KMS-11 (cell line): ENCODE measurements around the gene FOXN3.

ENCODE experiments used
- H2AFZ ChIP-seq: fragments of 200-600 bp; sonication (generic); 2 replicates; pipeline ENCODE4 v1.6.1; 2016; ENCODE audit warnings: antibody characterized with exemption, mixed run types, low read depth
- H3K27ac ChIP-seq: fragments of 200-600 bp; sonication (generic); 2 replicates; pipeline ENCODE4 v1.6.1; 2016; ENCODE audit warnings: mild to moderate bottlenecking, mixed run types
- H3K27me3 ChIP-seq: fragments of 200-600 bp; sonication (generic); 2 replicates; pipeline ENCODE4 v1.6.1; 2017; ENCODE audit warnings: mild to moderate bottlenecking, low read depth, mixed run types, moderate library complexity; ENCODE audit not compliant: insufficient read depth
- H3K36me3 ChIP-seq: fragments of 200-600 bp; sonication (generic); 2 replicates; pipeline ENCODE4 v1.6.1; 2017; ENCODE audit warnings: mild to moderate bottlenecking, mixed run types; ENCODE audit not compliant: insufficient read depth
- H3K4me1 ChIP-seq: fragments of 200-600 bp; sonication (generic); 2 replicates; pipeline ENCODE4 v1.6.1; 2016; ENCODE audit warnings: mild to moderate bottlenecking, low read depth, mixed run types; ENCODE audit not compliant: poor library complexity, severe bottlenecking
- H3K4me2 ChIP-seq: fragments of 200-600 bp; sonication (generic); 2 replicates; pipeline ENCODE4 v1.7.0; 2016; ENCODE audit warnings: mild to moderate bottlenecking, mixed run types
- H3K4me3 ChIP-seq: fragments of 200-600 bp; sonication (generic); IDR thresholded peaks from 2 replicates; pipeline ENCODE4 v1.6.1; 2017; ENCODE audit warnings: low read depth, low read length, mixed read lengths; ENCODE audit not compliant: insufficient read depth
- H3K79me2 ChIP-seq: fragments of 200-600 bp; sonication (generic); 2 replicates; pipeline ENCODE4 v1.6.1; 2016; ENCODE audit warnings: low read depth, mixed run types; ENCODE audit not compliant: insufficient read depth
- H3K9ac ChIP-seq: fragments of 200-600 bp; sonication (generic); 2 replicates; pipeline ENCODE4 v1.6.1; 2016; ENCODE audit warnings: mild to moderate bottlenecking, mixed run types
- H4K20me1 ChIP-seq: fragments of 200-600 bp; sonication (generic); 2 replicates; pipeline ENCODE4 v1.6.1; 2016; ENCODE audit warnings: mild to moderate bottlenecking, mixed run types; ENCODE audit not compliant: insufficient read depth
- TF ChIP-seq, protein P1 (sequence below): fragments of 200-600 bp; sonication (generic); conservative IDR thresholded peaks from 2 replicates; pipeline ENCODE4 v1.6.1; 2017; ENCODE audit warnings: low read depth, mild to moderate bottlenecking, antibody characterized with exemption, low read length, moderate library complexity, mixed read lengths

Gene FOXN3

DNA sequence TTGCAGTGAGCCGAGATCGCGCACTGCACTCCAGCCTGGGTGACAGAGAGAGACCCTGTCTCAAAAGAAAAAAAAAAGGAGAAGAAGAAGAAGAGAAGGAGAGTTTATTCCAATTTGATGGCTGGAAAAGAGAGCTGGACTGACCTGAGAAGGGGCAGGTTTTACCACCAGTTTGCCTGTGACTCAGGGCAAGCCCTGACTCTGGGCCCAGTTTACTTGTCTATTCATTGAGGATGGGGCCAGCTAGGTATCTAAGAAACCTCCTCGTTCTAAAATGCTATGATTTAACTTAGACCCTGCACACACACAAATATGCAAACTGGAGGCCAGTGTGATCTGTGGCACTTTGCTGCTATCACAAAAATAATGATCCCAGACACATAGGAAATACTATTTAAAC lies 155.0 kb downstream of the FOXN3 start:
- no peak overlapping the region for H3K9ac ChIP-seq
- TF ChIP-seq, protein P1, sequence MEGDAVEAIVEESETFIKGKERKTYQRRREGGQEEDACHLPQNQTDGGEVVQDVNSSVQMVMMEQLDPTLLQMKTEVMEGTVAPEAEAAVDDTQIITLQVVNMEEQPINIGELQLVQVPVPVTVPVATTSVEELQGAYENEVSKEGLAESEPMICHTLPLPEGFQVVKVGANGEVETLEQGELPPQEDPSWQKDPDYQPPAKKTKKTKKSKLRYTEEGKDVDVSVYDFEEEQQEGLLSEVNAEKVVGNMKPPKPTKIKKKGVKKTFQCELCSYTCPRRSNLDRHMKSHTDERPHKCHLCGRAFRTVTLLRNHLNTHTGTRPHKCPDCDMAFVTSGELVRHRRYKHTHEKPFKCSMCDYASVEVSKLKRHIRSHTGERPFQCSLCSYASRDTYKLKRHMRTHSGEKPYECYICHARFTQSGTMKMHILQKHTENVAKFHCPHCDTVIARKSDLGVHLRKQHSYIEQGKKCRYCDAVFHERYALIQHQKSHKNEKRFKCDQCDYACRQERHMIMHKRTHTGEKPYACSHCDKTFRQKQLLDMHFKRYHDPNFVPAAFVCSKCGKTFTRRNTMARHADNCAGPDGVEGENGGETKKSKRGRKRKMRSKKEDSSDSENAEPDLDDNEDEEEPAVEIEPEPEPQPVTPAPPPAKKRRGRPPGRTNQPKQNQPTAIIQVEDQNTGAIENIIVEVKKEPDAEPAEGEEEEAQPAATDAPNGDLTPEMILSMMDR: no peak
- no peaks in the 10 kb centered on the region for H3K4me1 ChIP-seq

DNA sequence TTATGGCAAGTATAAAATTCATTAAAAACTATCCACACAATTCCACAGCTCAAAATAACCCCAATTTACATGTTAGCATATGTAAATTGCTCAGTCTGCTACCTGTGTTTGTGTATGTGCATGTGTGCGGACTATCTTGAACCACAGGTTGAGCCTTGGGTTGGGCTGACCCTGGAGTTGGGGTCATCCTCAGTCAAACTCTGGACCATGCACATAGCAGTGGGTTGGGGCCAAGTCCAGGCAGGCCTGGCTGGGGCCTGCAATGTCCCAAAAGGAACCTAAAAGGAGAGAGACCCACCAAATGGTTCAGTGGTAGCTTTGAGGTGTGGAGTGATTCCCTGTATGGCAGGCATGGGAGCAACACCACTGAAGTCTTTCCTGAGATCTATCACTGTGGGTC lies 156.1 kb downstream of the FOXN3 start:
- no peaks in the 10 kb centered on the region for H3K79me2 ChIP-seq
- H3K27me3 ChIP-seq: no peaks in the 10 kb centered on the region
- H3K4me1 ChIP-seq: no peaks in the 10 kb centered on the region
- H3K9ac ChIP-seq: no peak overlapping the region
- no peak overlapping the region for H3K27ac ChIP-seq
- H3K4me3 ChIP-seq: no peak overlapping the region
- TF ChIP-seq, protein P1: no peak
- no peak overlapping the region for H3K4me2 ChIP-seq
- no peaks in the 10 kb centered on the region for H3K36me3 ChIP-seq
- no peak overlapping the region for H2AFZ ChIP-seq
- H4K20me1 ChIP-seq: no peaks in the 10 kb centered on the region

More for the DNA sequence above, 155.0 kb downstream of the FOXN3 start:
- no peak overlapping the region for H2AFZ ChIP-seq
- H3K27me3 ChIP-seq: no peaks in the 10 kb centered on the region
- H3K36me3 ChIP-seq: no peaks in the 10 kb centered on the region
- no peaks in the 10 kb centered on the region for H3K79me2 ChIP-seq
- H4K20me1 ChIP-seq: no peaks in the 10 kb centered on the region
- H3K4me2 ChIP-seq: no peak overlapping the region
- H3K4me3 ChIP-seq: no peak overlapping the region
- H3K27ac ChIP-seq: no peak overlapping the region

DNA sequence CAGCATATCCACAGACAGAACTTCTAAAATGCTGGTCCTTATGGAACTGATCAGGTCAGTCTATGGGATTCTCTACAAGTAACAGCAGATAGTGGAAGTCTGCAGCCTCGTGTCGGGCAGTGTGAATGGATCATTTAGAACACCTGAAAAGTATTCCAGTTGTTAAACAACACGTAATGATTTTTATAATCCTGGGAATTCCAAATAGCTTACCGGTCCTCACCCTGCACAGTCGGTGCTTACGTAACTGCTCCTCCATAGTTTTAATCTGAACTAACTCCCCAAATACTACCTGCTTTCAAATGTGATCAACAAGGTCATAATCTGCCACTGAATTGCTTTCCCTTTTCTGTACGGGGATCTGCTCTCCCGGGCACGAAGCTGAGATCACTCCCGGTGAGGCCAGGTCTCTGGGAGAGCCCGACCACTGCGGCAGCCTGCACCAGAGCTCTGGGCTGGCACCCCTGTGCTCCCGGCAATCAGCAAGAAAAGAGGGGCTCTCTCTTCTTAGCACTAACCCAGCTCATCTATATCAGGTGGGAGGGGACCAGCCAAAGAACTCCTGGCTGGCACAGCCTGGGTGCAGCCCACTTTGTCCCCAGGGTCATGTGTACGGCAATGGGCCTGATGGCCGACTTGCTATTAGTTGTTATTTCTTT lies 157.0 kb downstream of the FOXN3 start:
- TF ChIP-seq, protein P1: no peak

DNA sequence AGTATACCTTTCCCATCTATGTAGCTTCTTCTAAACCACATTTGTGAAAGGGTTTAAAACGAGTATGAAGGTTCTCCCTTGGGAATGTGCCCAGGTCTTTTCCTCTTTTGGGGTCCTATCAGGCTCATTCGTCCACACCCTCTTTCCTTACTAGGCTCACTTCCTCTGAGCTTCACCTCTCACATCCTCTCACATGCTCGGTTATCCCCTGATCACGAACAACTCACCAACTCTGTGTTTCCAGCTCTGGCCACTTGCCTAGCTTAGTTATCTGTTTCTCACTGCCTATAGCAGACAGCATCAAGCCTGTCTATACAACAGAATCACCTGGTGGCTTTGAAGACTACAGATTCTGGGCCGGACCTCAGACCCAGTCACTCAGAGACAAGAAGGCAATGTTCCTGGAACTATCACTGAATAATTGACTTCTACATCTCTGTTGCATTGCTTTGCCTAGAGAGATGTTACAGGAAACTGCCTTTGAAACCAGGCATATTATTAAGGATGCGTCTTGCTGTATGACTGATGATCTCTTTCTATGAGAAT lies 158.2 kb downstream of the FOXN3 start:
- no peak overlapping the region for H3K9ac ChIP-seq
- no peak overlapping the region for H3K27ac ChIP-seq
- TF ChIP-seq, protein P1: no peak
- H3K4me3 ChIP-seq: no peak overlapping the region
- no peaks in the 10 kb centered on the region for H3K4me1 ChIP-seq
- H3K36me3 ChIP-seq: no peaks in the 10 kb centered on the region
- H3K27me3 ChIP-seq: no peaks in the 10 kb centered on the region
- no peak overlapping the region for H2AFZ ChIP-seq
- H4K20me1 ChIP-seq: no peaks in the 10 kb centered on the region
- H3K79me2 ChIP-seq: no peaks in the 10 kb centered on the region
- H3K4me2 ChIP-seq: no peak overlapping the region

More for the DNA sequence above, 157.0 kb downstream of the FOXN3 start:
- no peak overlapping the region for H3K4me3 ChIP-seq
- H4K20me1 ChIP-seq: no peaks in the 10 kb centered on the region
- no peak overlapping the region for H3K4me2 ChIP-seq
- H3K36me3 ChIP-seq: no peaks in the 10 kb centered on the region
- H3K79me2 ChIP-seq: no peaks in the 10 kb centered on the region
- H3K27ac ChIP-seq: no peak overlapping the region
- H3K4me1 ChIP-seq: no peaks in the 10 kb centered on the region
- H3K27me3 ChIP-seq: no peaks in the 10 kb centered on the region
- no peak overlapping the region for H3K9ac ChIP-seq
- H2AFZ ChIP-seq: no peak overlapping the region
